Measurements from ENCODE around the gene NKX1-2. TPM values are rescaled to one million over a fixed set of nuclear protein-coding genes. Genes with fewer than 3 reads are reported as not detected.

NKX1-2 gene
- total and polyA plus RNA-seq, 8 donors = not detected

DNA sequence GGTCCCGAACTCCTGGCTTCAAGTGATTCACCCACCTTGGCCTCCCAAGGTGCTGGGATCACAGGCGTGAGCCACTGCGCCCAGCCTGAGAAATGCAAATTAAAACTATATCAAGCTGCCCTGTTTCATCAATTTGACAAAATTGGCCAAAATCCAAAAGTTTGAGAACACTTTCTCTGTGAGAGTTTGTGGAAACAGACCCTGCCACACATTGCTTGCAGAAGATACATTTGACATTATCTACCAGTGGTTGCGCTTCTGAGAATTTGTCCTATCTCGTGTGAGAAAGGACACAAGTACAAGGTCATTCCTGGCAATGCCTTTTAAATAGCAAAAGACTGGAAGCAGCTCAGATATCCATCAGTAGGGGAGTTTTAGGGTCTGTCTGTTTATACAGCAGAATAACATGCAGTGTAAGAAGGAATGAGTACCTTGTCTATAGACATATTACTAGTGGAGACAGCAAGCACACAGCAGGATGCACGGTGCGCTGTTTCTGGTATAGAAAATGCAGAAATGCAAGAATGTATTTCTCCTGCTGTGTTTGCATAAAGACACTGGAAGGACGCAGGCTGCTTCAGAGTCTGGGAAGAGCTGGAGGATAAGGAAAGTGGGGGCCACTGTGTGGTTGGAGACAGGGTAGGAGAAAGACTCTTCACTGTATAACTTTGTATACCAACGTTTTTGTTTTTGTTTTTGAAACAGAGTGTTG, 16.1 kb upstream of the NKX1-2 start:
- Histone ChIP-seq H3K27ac (no peak overlapping the region), H3K9me3 (no peaks in the 10 kb centered on the region), H3K27me3 (no peaks in the 10 kb centered on the region), H3K4me3 (no peak overlapping the region), H3K36me3 (no peaks in the 10 kb centered on the region), H3K4me1 (peaks cover 0 to 3% (median 0%) of the 10 kb centered on the region in 3 donors)
- WGBS, 2 donors = 70 to 74% methylated on average over 9 of the region's 9 CpGs
- DNase-seq (no peak), ATAC-seq (no peak), FAIRE-seq (no peak)
- intact Hi-C loops (cut with DNase I) = no loop called here
- TF ChIP-seq, protein P1, sequence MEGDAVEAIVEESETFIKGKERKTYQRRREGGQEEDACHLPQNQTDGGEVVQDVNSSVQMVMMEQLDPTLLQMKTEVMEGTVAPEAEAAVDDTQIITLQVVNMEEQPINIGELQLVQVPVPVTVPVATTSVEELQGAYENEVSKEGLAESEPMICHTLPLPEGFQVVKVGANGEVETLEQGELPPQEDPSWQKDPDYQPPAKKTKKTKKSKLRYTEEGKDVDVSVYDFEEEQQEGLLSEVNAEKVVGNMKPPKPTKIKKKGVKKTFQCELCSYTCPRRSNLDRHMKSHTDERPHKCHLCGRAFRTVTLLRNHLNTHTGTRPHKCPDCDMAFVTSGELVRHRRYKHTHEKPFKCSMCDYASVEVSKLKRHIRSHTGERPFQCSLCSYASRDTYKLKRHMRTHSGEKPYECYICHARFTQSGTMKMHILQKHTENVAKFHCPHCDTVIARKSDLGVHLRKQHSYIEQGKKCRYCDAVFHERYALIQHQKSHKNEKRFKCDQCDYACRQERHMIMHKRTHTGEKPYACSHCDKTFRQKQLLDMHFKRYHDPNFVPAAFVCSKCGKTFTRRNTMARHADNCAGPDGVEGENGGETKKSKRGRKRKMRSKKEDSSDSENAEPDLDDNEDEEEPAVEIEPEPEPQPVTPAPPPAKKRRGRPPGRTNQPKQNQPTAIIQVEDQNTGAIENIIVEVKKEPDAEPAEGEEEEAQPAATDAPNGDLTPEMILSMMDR (IDR thresholded peaks at IDR 0.05) = no peak

DNA sequence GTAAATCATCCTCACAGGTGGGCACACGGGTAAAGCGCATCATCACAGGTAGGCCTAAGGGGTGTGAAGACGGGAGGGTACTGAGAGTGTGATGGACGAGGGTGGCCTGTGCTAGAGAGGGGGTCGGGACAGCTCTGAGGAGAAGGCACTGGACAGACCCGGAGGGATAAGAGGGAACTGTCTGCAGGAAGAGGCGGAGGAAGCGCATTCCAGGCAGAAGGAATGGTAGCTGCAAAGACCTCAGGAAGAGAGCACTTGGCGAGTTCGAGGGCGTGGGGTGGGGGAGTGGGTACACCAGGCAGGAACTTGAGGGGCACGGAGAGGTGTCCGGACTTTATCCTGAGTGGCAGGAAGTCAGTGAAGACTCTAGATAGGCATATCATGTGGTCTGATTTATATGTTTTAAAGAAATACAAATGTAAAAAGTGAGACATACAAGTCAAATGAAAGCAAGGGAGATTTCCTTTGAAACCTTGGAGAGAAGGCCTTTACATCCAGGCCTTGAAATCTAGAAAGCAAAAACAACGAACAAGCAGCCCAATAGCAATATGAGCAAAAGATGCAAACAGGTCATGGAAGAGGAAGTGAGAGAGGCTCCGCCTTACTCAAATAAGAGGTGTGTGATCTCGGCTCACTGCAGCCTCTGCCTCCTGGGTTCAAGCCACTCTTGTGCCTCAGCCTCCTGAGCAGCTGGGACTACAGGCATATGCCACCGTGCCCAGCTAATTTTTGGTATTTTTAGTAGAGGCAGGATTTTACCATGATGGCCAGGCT, 15.4 kb upstream of the NKX1-2 start:
- no peak for ATAC-seq
- H3K4me3 ChIP-seq = no peak overlapping the region
- 83 to 90% methylated on average over 17 of the region's 17 CpGs for WGBS, 2 donors
- no peak for DNase-seq
- H3K9me3 ChIP-seq = no peaks in the 10 kb centered on the region
- H3K27me3 ChIP-seq = no peaks in the 10 kb centered on the region
- H3K36me3 ChIP-seq = no peaks in the 10 kb centered on the region
- H3K4me1 ChIP-seq = peaks cover 0 to 3% (median 0%) of the 10 kb centered on the region in 3 donors
- TF ChIP-seq, protein P1 (IDR thresholded peaks at IDR 0.05) = no peak
- no peak for FAIRE-seq
- intact Hi-C loops (cut with DNase I) = no loop called here
- no peak overlapping the region for H3K27ac ChIP-seq

DNA sequence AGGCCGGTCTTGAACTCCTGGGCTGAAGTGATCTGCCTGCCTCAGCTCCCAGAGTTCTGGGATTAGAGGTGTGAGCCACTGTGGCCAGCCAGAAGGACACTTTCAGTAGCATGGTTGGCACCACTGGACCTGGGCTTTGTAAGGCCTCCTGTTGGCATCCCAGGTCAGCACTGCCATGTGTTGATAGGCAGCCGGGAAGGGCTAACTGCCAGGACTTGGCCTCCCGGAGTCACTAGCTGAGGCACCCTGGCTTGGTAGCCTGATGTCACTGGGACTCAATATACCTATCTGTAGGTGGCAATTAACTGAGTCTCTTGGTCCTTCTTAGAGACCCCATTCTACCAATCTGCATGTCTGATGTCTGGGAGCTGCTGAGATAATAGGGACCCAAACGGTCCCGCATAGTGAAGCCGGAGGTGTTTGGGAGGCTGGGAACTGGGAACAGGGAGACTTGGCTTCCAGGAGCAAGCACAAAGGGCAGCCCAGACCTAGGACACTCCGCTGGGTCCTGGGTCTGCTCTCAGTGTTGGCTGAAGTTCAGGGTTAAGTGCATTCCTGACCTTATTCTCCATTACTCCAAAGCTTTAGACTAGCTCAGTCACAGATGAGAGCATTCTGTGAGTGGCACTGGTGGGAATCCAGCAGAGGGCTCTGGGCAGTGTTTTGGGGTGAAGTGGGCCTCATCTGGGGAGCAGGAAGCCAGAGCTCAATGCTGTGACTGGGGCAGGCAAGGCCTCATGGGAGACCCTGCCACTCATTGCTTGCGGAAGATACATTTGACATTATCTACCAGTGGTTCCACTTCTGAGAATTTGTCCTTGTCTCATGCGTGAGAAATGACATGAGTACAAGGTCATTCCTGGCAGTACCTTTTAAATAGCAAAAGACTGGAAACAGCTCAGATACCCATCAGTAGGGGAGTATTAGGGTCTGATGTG, 14.5 kb upstream of the NKX1-2 start:
- FAIRE-seq = no peak
- DNase-seq = no peak
- H3K27me3 ChIP-seq = no peaks in the 10 kb centered on the region
- TF ChIP-seq, protein P1 (IDR thresholded peaks at IDR 0.05) = no peak
- no peak for ATAC-seq
- WGBS, 2 donors = 76 to 88% methylated on average over 9 of the region's 9 CpGs
- H3K27ac ChIP-seq = no peak overlapping the region
- H3K36me3 ChIP-seq = no peaks in the 10 kb centered on the region
- H3K9me3 ChIP-seq = no peaks in the 10 kb centered on the region
- no peak overlapping the region for H3K4me3 ChIP-seq
- H3K4me1 ChIP-seq = peaks cover 0 to 3% (median 0%) of the 10 kb centered on the region in 3 donors
- intact Hi-C loops (cut with DNase I) = no loop called here

DNA sequence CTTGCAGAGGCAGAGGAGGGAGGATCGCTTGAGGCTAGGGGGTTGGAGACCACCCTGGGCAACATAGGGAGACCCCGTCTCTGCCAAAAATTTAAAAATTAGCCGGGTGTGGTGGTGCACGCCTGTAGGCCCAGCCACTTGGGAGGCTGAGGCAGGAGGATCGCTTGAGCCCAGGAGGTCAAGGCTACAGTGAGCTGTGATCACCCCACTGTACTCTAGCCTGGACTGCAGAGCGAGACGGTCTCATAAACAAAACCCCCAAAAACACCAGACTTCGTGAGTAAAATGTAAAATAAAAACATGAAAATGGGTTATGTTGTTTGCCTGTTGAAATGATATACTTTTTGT, 12.5 kb upstream of the NKX1-2 start:
- Histone ChIP-seq H3K27ac (peak overlapping the region in 2 of 4 donors; percentile 17 to 72), H3K4me1 (peaks cover 0 to 3% (median 0%) of the 10 kb centered on the region in 3 donors), H3K9me3 (no peaks in the 10 kb centered on the region), H3K4me3 (peak overlapping the region; percentile 51 to 89 (median 62)), H3K36me3 (no peaks in the 10 kb centered on the region), H3K27me3 (no peaks in the 10 kb centered on the region)
- FAIRE-seq = no peak
- TF ChIP-seq, protein P1 (IDR thresholded peaks at IDR 0.05) = no peak
- WGBS, 2 donors = 77 to 80% methylated on average over 8 of the region's 8 CpGs
- ATAC-seq = no peak
- no peak for DNase-seq
- intact Hi-C loops (cut with DNase I) = no loop called here
